SHP77 (cell line): Measurements from ENCODE around the gene RDH5.

Source experiments
- DNase-seq, 2 experiments: peaks; one replicate each; lab custom pipeline; 2025; lab: John Stamatoyannopoulos, UW

Gene RDH5

DNA sequence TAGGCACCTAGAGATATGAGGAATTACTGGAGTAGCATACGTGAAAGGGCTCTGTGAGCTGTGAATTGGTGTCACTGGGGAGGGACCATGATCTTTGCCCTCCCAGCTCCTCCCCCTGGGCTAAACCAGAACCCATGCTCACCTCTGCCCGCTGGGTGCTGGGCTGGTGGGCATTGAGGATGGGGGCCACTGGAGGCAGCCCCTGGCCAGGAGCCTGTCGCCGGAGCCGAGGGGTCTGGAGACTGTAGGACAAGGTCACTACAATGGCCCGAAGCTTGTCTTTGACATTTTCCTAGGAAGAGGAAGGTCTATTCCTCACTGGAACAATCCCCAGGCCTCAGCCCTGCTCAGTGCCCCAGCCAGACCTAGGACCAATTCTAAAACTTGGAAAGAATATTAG lies 24.1 kb upstream of the RDH5 start:
- no peak for DNase-seq

DNA sequence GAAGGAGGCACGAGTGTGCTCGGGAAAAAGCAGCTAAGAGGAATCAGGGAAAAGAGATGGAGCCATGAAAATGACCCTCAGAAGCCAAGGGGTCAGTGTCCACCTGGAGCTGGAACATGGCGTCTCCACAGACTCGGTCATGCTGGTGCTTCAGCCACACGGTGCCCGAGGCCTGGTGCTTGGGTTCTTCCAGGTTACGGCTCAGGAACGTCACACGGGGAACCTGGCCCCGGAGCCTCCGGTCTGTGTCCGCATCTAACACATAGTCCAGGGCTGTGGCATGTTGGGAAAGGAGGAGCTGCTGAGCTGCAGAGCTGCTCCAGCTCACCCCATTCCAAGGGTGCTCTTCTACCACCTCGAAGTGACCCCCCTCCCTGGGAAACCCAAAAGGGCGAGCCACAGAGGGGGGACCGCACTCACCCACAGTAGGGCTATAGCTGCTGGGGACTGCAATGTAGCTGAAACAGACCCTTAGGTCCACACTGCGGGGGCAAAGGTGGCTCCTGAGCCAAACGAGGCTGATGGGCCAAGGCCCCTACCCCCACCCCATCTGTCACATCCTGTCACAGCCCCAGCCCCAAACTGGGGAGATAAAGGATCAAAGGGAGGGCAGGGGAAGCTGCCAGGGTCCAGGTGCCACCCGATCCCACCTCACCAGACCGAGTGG lies 23.3 kb upstream of the RDH5 start:
- no peak for DNase-seq

DNA sequence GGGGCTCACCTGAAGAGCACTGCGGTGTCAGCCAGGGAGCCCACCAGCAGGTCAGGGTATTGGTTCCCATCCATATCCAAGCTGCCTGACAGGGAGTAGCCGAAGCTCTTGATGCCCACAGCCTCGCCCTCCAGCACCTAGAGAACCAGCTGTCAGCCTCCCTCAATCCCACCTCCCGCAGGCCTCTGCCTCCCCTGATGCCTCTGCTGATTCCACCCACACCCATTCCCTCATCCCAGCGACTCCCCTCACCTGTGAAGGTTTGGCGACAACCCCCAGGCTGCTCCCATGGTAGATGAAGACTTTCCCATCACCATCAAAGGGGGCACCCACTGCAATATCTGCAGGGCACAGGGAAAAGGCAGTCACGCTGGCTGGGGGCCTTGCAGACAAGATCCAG lies 22.5 kb upstream of the RDH5 start:
- no peak for DNase-seq

DNA sequence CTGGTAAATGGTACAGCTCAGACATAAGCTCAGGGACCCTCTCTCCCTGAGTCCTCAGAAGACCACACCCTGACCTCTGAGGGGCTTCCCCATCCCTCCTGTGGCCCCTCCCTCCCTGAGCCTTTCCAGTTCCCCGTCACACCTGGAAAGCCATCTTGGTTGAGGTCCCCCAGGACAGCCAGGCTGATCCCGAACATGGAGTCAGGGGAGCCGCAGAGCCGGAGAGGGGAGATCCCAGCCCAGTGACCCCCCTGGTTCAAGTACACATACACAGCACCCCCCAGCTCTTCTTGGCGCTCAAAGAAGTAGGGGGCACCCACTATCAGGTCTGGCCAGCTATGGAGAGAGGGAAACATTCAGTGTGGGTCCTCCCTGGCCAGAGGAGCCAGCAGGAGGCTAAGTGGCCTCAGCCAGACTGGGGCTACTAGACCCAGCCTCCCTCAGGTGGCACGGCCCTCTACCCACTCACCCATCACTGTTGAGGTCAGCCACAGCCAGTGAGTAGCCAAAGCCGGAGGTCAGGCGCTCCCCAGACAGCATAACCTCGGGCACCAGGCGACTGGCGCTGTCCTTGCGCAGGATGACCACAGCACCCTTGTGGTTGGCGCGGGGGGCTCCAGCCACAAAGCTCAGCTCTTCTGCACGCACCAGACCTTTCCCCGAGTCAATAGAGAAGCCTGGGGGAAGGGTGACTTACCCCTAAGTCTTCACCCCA lies 21.8 kb upstream of the RDH5 start:
- DNase-seq, result no peak

DNA sequence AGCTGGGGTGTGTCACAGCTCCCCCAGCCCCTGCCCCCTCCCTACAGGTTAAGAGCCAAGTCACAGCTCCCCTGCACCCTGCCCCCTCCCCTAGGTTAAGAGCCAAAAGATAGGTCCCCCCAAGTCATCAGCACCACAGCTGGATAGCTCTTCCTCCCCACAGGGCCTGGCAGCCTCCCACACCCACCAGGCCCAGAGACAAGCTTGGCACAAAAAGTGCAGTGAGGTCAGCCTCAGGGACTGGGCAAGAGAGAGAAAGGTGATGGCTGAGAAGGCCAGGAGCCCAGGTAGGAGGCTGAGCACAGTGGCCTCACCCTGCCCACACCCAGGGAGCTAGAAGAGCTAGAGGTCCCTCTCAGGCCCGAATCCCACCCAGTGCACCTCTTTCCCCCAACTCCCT lies 21.2 kb upstream of the RDH5 start:
- no peak for DNase-seq

DNA sequence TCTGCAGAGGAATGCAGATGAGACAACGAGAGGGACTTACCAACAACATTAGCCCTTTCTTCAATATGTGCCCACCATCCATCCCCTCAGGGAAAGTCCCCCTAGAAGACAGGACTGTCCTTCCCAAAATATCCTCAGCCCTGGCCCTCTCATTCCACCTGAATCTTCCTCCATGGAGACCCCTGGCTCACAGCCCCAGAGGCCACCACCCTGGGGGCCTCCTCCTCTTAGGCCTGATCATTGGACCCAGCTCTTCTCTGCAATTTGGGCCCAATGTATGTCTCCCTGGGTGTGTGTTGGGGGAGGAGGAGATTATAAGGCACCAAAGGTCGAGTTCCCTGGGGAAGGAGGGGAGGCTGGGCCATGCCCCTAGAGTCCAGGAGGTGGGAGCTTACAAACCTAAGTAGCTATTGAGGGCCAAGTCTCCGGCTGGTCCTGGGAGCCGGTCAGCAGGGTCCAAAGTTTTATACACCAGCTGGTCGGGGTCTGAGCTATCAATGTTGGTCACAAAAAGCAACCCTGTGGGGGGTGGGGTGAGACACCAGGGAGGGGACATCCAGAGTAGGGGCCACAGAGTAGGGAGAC lies 20.6 kb upstream of the RDH5 start:
- DNase-seq, result no peak

- DNase-seq, result no peak
These were observed 19.8 kb upstream of the RDH5 start for GRCh38 chr12:55700255-55701018.

DNA sequence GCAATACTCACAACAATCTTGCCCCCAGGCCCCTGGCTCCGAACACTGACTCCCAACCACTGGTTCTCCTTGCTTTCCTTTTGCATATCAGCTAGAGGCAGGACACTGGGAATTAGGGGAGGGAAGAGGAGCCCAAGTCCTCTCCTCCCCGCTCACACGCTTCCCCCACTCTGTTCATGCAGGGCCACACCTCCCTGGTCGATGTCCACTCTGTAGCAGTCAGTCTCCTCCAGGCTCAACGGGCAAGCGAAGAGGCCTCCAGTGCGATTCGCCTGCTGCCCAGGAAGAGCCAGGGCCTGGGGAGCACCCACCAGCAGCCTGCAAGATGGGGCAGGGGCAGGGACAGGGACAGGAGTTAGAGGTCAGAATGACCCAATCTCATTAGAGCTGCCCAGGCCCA lies 17.3 kb upstream of the RDH5 start:
- no peak for DNase-seq

DNA sequence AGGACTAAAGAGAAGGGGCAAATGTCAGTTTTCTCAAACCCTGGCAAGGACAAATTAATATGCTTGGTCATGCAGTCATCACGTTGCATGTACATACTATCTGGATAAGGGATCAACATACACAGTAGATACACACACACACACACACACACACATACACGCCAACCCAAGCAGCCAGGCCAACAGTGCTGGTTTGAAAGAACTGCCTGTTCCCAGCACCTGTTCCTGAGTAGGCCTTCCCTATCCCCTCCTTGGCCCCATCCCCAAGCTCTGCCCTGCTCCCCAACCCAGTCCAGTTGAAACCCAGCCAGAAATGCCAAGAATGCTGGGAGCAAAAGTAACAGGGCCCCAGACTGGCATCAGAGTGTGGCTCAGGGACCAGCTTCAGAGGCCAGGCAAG lies 16.9 kb upstream of the RDH5 start:
- no peak for DNase-seq

DNA sequence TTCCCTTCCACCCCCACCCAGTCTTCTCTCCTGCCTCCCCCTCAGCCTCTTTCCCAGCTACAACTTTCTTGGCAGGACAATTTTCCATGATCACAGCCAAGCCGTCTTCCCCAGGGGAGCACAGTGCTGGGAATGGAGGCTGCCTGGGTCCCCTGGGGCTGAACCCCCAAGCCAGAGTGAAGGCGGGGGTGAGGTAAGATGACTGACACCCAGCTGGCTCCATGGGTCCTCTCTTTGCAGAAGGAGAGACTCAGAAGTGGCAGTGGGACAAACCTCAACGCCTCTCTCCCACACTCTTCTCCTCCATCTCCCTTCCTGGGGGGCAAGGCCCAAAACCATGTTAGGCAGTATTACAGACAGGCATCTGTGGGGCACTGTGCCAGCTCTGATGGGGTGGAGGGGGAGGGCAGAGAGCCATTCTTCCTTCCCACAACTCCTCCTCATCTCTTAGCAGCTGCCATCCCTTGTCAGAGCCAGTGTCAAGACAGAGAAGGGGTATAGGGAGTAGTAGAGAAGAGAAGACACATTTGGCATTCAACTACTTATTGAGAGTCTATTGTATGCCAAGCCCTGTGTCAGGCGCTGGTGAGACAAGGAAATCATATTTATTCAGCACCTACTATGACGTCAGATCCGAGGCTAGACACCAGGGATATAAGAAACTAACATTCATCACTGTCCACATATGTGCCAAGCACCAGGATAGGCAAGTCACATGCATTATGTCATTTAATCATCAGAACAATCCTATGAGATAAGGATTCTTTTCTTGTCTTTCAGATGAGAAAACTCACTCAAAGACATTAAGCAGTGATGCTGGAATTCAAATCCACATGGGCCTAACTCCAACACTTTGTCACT lies 16.1 kb upstream of the RDH5 start:
- DNase-seq, result peak; percentile 20 to 27

DNA sequence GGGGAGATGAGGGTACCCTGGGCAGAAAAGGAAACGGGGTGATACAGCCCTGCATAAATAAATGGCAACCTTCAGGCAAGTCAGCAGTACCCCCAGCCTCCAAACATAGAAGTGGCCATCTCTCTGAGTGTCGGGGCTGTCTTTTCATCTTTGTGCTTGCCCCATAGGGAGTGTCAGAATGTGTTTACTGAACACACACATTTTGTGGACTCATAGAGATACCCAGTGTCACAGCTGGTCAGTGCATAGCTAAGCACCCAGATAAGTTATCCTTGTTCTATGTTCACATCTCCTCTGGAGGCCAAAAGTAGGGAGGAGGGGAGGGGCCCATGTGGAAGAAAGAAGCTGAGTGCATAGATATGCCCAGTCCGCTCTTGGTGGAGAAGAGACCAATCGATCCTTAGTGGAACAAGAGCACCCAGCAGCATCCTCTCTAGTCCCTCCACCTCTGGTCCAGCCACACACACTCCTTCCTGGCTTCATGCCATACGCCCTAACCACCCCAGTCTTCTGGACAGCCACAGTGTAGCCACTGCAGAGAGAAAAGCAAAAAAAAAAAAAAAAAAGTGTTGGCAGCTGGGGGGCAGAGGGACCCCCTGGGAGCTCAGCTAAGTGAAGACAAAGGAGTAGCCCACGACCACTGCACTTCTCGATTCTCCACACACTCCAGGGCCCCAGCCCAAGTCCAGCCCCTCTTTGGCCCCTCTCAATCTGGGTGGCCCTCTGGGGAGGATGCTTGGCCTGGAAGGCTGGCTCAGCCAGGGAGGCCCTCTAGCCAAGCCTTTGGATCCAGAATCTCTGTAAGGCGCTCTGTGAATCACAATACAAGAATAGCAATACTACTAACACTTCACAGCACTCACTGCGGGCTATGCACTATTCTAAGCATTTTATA lies 15.1 kb upstream of the RDH5 start:
- no peak for DNase-seq

DNA sequence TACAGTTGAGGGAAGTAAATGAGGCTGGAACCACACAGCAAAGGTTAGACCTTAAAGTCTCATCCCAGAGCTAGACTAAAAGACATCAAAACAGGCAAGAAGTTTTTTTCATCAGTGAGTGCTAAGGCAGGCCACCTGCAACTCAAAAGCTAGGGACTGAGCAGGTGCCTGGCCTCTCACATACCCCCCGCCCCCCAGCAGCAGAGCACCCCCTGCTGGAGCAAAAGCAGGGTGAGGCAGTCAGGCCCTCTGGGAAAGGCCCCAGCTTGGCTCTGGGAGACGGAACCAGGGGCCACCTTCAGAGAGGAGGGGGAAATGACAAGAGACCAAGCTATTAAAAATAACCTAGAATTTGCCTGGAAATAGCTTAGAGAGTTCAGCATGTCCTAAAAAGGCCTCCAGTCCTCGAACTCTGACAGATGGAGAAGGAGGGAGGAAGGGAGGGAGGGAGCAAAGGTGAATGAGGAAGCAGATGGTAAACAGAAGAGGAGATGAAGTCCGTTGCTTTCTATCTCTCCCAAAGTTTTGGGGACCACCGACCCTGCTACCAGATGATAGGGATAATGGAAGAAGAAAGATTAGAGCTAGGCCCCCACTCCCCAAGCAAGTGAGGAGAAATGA lies 14.3 kb upstream of the RDH5 start:
- peak in 1 of 2 experiments; percentile 13 for DNase-seq

- DNase-seq, result no peak
These were observed 13.5 kb upstream of the RDH5 start for GRCh38 chr12:55706568-55707218.

- no peak for DNase-seq
These were observed 12.9 kb upstream of the RDH5 start for GRCh38 chr12:55707219-55707671.

DNA sequence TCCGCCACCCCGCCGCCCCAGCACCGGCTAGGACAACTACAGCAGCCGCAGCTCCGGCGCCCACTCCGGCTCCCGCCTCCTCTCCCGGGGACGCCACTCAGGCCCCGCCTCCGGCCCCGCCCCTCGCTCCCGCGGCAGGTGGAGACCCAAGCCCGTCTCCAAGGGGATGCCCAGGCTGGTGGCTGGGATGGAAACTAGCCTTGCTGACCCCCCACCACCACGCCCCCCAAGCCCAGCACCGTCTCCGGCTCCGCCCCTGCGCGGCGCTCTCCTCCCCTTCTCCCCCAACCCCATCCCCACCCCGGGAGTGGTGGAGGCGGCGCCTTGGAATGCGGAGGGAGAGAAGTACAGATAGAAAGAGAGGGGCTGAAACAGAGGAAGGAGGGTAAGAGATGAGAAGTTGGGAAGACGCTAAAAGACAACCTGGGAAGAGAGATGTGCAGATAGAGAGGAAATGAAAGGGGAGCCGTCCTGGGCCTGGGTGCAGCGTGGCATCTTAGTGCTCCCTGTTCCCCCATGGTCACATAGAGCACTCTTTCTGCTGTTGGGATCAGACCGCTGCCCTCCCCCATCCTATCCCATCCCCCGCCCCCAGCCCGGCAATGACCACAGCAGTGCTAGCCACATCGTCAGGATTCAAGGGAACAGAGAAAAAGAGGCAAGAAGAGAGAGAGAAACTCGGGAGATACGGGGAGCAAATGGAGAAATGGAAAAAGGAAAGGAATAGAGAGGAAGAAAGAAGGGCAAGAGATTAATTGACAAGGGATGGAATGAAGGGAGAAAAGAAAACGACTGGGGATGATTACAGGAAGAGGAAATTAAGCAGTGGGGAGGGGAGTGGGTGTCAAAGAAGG lies 12.1 kb upstream of the RDH5 start, which contains the start of gene ITGA7:
TSS of gene ITGA7 (minus strand) at position 64 of the 854 bp plus-strand sequence. CDS start 222 bp downstream, outside the sequence.
- peak; percentile 25 to 62 for DNase-seq

GRCh38 chr12:55708695-55709233 lies 11.4 kb upstream of the RDH5 start:
- no peak for DNase-seq

- no peak for DNase-seq
These were observed 8.2 kb upstream of the RDH5 start for GRCh38 chr12:55711786-55712553.
